ENCODE data around the gene HTT. TPM values are rescaled to one million over a fixed set of nuclear protein-coding genes. Genes with fewer than 3 reads are reported as not detected.

HTT gene
- total and polyA plus RNA-seq, 9 of the 15 experiments (the other 6 are each of a cell fraction or from before 2014, with no cell fraction given) = 0.66 to 31.6 (median 14.7) TPM

DNA sequence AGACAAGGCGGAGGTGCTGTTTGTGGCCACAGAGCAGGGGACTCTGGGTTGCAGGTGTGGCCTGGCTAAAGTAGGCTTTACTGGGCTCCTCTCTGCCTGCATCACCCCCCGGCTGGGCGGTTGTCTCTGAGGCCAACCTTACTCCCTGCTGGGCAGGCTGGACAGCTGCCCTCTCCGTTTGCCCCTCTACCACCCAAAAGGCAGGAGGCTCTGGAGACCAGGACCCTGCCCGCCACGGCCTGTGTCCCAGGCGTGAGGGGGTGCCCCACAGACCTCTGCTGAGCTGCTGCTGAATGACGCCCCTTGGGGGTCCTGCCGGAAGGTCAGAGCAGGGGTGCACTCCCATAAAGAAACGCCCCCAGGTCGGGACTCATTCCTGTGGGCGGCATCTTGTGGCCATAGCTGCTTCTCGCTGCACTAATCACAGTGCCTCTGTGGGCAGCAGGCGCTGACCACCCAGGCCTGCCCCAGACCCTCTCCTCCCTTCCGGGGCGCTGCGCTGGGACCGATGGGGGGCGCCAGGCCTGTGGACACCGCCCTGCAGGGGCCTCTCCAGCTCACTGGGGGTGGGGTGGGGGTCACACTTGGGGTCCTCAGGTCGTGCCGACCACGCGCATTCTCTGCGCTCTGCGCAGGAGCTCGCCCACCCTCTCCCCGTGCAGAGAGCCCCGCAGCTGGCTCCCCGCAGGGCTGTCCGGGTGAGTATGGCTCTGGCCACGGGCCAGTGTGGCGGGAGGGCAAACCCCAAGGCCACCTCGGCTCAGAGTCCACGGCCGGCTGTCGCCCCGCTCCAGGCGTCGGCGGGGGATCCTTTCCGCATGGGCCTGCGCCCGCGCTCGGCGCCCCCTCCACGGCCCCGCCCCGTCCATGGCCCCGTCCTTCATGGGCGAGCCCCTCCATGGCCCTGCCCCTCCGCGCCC is 1.1 kb upstream of the HTT start (continued):
- TF ChIP-seq RAD21 (CRISPR knock-in tag; conservative IDR thresholded peaks at IDR 0.05 in 1 of 2, IDR thresholded peaks at IDR 0.05 in 1 of 2) (no peak), JUND (IDR thresholded peaks at IDR 0.05; ENCODE audit: borderline replicate concordance, low read depth, low read length) (no peak), JUND (tag; IDR thresholded peaks at IDR 0.05; ENCODE audit: borderline replicate concordance, low read depth, low read length) (no peak), PHF8 (IDR thresholded peaks at IDR 0.05; ENCODE audit: borderline replicate concordance, low read length) (peak; percentile 66; the same call in 1 of the 2 replicates), CHD4 (IDR thresholded peaks at IDR 0.05; ENCODE audit: insufficient read depth, insufficient replicate concordance, low read depth, low read length, poor library complexity, severe bottlenecking) (peak; percentile 27), NCOA6 (IDR thresholded peaks at IDR 0.05) (peak; percentile 51; the same call in 1 of the 2 replicates), CBFA2T2 (conservative IDR thresholded peaks at IDR 0.05) (no peak), MAZ (CRISPR knock-in tag; conservative IDR thresholded peaks at IDR 0.05 in 1 of 2, IDR thresholded peaks at IDR 0.05 in 1 of 2) (peak; percentile 11 to 89; a peak in 2 of 4 replicates), ZBTB7A (IDR thresholded peaks at IDR 0.05; ENCODE audit: borderline replicate concordance, control insufficient read depth, low read depth, low read length) (peak; percentile 80), NCOA1 (IDR thresholded peaks at IDR 0.05; ENCODE audit: low read depth) (no peak), EP400 (IDR thresholded peaks at IDR 0.05) (0 out of 2 replicates have a peak, but pooled peaks have one; percentile 26), SUPT5H (IDR thresholded peaks at IDR 0.05) (peak; percentile 54; the same call in 1 of the 2 replicates), SMARCC2 (IDR thresholded peaks at IDR 0.05; ENCODE audit: low read depth) (no peak), IRF2 (CRISPR knock-in tag; IDR thresholded peaks at IDR 0.05) (no peak), NRF1 (conservative IDR thresholded peaks at IDR 0.05 in 1 of 2, IDR thresholded peaks at IDR 0.05 in 1 of 2) (peak in 1 of 2 experiments; percentile 6; a peak in 1 of 4 replicates), CEBPG (CRISPR knock-in tag; IDR thresholded peaks at IDR 0.05) (no peak), CEBPG (tag; conservative IDR thresholded peaks at IDR 0.05 in 1 of 2, IDR thresholded peaks at IDR 0.05 in 1 of 2) (no peak), FOXA3 (CRISPR knock-in tag; conservative IDR thresholded peaks at IDR 0.05 in 1 of 2, IDR thresholded peaks at IDR 0.05 in 1 of 2) (no peak), GTF2F1 (IDR thresholded peaks at IDR 0.05; ENCODE audit: low read depth, low read length) (no peak), ZNF57 (CRISPR knock-in tag; IDR thresholded peaks at IDR 0.05) (no peak), NEUROD1 (IDR thresholded peaks at IDR 0.05; ENCODE audit: borderline replicate concordance, low read depth, low read length, partially characterized antibody) (no peak)
- TF ChIP-seq, protein P1, sequence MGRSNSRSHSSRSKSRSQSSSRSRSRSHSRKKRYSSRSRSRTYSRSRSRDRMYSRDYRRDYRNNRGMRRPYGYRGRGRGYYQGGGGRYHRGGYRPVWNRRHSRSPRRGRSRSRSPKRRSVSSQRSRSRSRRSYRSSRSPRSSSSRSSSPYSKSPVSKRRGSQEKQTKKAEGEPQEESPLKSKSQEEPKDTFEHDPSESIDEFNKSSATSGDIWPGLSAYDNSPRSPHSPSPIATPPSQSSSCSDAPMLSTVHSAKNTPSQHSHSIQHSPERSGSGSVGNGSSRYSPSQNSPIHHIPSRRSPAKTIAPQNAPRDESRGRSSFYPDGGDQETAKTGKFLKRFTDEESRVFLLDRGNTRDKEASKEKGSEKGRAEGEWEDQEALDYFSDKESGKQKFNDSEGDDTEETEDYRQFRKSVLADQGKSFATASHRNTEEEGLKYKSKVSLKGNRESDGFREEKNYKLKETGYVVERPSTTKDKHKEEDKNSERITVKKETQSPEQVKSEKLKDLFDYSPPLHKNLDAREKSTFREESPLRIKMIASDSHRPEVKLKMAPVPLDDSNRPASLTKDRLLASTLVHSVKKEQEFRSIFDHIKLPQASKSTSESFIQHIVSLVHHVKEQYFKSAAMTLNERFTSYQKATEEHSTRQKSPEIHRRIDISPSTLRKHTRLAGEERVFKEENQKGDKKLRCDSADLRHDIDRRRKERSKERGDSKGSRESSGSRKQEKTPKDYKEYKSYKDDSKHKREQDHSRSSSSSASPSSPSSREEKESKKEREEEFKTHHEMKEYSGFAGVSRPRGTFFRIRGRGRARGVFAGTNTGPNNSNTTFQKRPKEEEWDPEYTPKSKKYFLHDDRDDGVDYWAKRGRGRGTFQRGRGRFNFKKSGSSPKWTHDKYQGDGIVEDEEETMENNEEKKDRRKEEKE (IDR thresholded peaks at IDR 0.05; ENCODE audit: borderline replicate concordance in 1 of 2, control insufficient read depth in 1 of 2, low read depth in 2 of 2, low read length in 1 of 2) = no peak
- TF ChIP-seq, protein P2, sequence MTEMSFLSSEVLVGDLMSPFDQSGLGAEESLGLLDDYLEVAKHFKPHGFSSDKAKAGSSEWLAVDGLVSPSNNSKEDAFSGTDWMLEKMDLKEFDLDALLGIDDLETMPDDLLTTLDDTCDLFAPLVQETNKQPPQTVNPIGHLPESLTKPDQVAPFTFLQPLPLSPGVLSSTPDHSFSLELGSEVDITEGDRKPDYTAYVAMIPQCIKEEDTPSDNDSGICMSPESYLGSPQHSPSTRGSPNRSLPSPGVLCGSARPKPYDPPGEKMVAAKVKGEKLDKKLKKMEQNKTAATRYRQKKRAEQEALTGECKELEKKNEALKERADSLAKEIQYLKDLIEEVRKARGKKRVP (CRISPR knock-in tag; IDR thresholded peaks at IDR 0.05) = no peak
